Measurements from ENCODE around the gene AHI1.

- no peak for TF ChIP-seq CTCF (IDR thresholded peaks at IDR 0.05; ENCODE audit: borderline replicate concordance, extremely low read depth, low read length, poor library complexity, severe bottlenecking)
- no peak for TF ChIP-seq EZH2 (IDR thresholded peaks at IDR 0.05; ENCODE audit: borderline replicate concordance, low read depth, low read length, severe bottlenecking)
Observed at GRCh38 chr6:135358251-135358821, 139.2 kb downstream of the AHI1 start.
